GM23338 (cell line): ENCODE data around the gene RRBP1. TPM values are rescaled to one million over a fixed set of nuclear protein-coding genes. Genes with fewer than 3 reads are reported as not detected.
A peak's percentile ranks its signal among the peaks of the same experiment; 100 is the strongest.

ENCODE experiments used
- ATAC-seq: fragments of 200-7000 bp; cut with Tn5 transposase; 3 replicates; pipeline ENCODE4 v1.9.1; 2020
- DNase-seq: peaks from one replicate; pipeline ENCODE4 v3.0.0-alpha.2; 2015; ENCODE audit warnings: low spot score
- H2AFZ ChIP-seq: fragments of 200-600 bp; sonication (generic); 2 replicates; pipeline ENCODE4 v1.8.0; 2016; ENCODE audit warnings: antibody characterized with exemption, mild to moderate bottlenecking, moderate library complexity
- H3F3A ChIP-seq: fragments of 200-600 bp; sonication (generic); replicated peaks from 2 replicates; pipeline ENCODE4 v1.8.0; 2017; ENCODE audit warnings: antibody characterized with exemption, mixed run types, low read depth
- H3K27ac ChIP-seq: fragments of 200-600 bp; sonication (generic); 2 replicates; pipeline ENCODE4 v1.6.1; 2016; ENCODE audit warnings: low read depth
- H3K27me3 ChIP-seq: fragments of 200-600 bp; sonication (generic); 2 replicates; pipeline ENCODE4 v1.8.0; 2016; ENCODE audit warnings: mild to moderate bottlenecking, mixed run types, moderate library complexity; ENCODE audit not compliant: insufficient read depth
- H3K36me3 ChIP-seq: fragments of 200-600 bp; sonication (generic); 2 replicates; pipeline ENCODE4 v1.8.0; 2016; ENCODE audit warnings: mild to moderate bottlenecking; ENCODE audit not compliant: insufficient read depth
- H3K4me1 ChIP-seq: fragments of 200-600 bp; sonication (generic); 2 replicates; pipeline ENCODE4 v1.8.0; 2016; ENCODE audit warnings: mild to moderate bottlenecking, moderate library complexity; ENCODE audit not compliant: insufficient read depth
- H3K4me2 ChIP-seq: fragments of 200-600 bp; sonication (generic); 2 replicates; pipeline ENCODE4 v1.7.1; 2017; ENCODE audit warnings: mixed run types
- H3K4me3 ChIP-seq: fragments of 200-600 bp; sonication (generic); 2 replicates; pipeline ENCODE4 v1.6.1; 2016; ENCODE audit warnings: mixed run types
- H3K79me2 ChIP-seq: fragments of 200-600 bp; sonication (generic); replicated peaks from 2 replicates; pipeline ENCODE4 v1.8.0; 2017; ENCODE audit warnings: mild to moderate bottlenecking; ENCODE audit not compliant: insufficient read depth
- H3K9me2 ChIP-seq: fragments of 200-600 bp; sonication (generic); 2 replicates; pipeline ENCODE4 v1.8.0; 2017; ENCODE audit not compliant: insufficient read depth
- H4K20me1 ChIP-seq: fragments of 200-600 bp; sonication (generic); replicated peaks from 2 replicates; pipeline ENCODE4 v1.8.0; 2017; ENCODE audit warnings: mild to moderate bottlenecking; ENCODE audit not compliant: insufficient read depth
- H3K27ac Mint-ChIP-seq: 2 replicates; pipeline ENCODE4 v1.8.0; 2020; ENCODE audit warnings: inconsistent platforms, mild to moderate bottlenecking, moderate library complexity, mixed read lengths
- H3K27me3 Mint-ChIP-seq: 3 replicates; pipeline ENCODE4 v1.8.0; 2022; ENCODE audit warnings: low read depth, mild to moderate bottlenecking, moderate library complexity, mixed read lengths, inconsistent platforms; ENCODE audit not compliant: insufficient read depth, poor library complexity
- H3K36me3 Mint-ChIP-seq: 3 replicates; pipeline ENCODE4 v1.8.0; 2021; ENCODE audit warnings: low read depth, mild to moderate bottlenecking, inconsistent platforms, moderate library complexity, mixed read lengths
- H3K4me1 Mint-ChIP-seq: 3 replicates; pipeline ENCODE4 v1.8.0; 2020; ENCODE audit warnings: mild to moderate bottlenecking, inconsistent platforms, mixed read lengths
- H3K4me3 Mint-ChIP-seq: 3 replicates; pipeline ENCODE4 v1.8.0; 2021; ENCODE audit warnings: moderate library complexity, mild to moderate bottlenecking, inconsistent platforms, mixed read lengths
- H3K9me3 Mint-ChIP-seq: 3 replicates; pipeline ENCODE4 v1.8.0; 2020; ENCODE audit warnings: moderate library complexity, mild to moderate bottlenecking, inconsistent platforms, mixed read lengths
- CREB1 ChIP-seq: fragments of 250-450 bp; sonication (Bioruptor Pico); IDR thresholded peaks from 2 replicates; pipeline ENCODE4 v1.5.0; 2020; ENCODE audit warnings: low read depth, mild to moderate bottlenecking, moderate library complexity
- EZH2phosphoT487 ChIP-seq: fragments of 200-600 bp; sonication (generic); IDR thresholded peaks from one replicate; pipeline ENCODE4 v1.8.1; 2018; ENCODE audit warnings: antibody characterized with exemption; ENCODE audit not compliant: unreplicated experiment
- JUNB ChIP-seq: IDR thresholded peaks from one replicate; pipeline ENCODE4 v1.6.1; 2016; ENCODE audit warnings: antibody characterized with exemption; ENCODE audit not compliant: unreplicated experiment
- POLR2AphosphoS5 ChIP-seq: IDR thresholded peaks from 2 replicates; pipeline ENCODE4 v1.6.1; 2016; ENCODE audit warnings: antibody characterized with exemption, low read depth
- STAT1 ChIP-seq: IDR thresholded peaks from one replicate; pipeline ENCODE4 v1.6.1; 2016; ENCODE audit warnings: antibody characterized with exemption; ENCODE audit not compliant: unreplicated experiment
- ZNF114 ChIP-seq: fragments of 250-450 bp; sonication (Bioruptor Pico); IDR thresholded peaks from 2 replicates; pipeline ENCODE4 v1.5.0; 2020; ENCODE audit warnings: mild to moderate bottlenecking, moderate library complexity
- ZNF331 ChIP-seq: fragments of 250-450 bp; sonication (Bioruptor Pico); IDR thresholded peaks from 2 replicates; pipeline ENCODE4 v1.5.0; 2020; ENCODE audit warnings: low read depth, mild to moderate bottlenecking, moderate library complexity
- polyA plus RNA-seq: library from polyadenylated mRNA; unstranded; fragments of >200 nt; fragmentation: Nextera tagmentation; extraction: Ambion mirVana; gene quantifications from 2 replicates; pipeline ENCODE4 v1.2.1, GENCODE V29; 2016
- total RNA-seq: library from RNA; depleted of rRNA; stranded (reverse); fragments of >200 nt; shearing (Covaris generic); gene quantifications from 2 replicates; pipeline ENCODE4 v1.2.3, GENCODE V29; 2014
- TF ChIP-seq, protein P1 (sequence below): IDR thresholded peaks from 2 replicates; pipeline ENCODE4 v1.6.1; 2016; ENCODE audit warnings: antibody characterized with exemption

Gene RRBP1
- total and polyA plus RNA-seq, 2 experiments from 2014 or later = 105 to 113 TPM

- no peaks in the 10 kb centered on the region for H3K9me2 ChIP-seq
- H3K9me3 Mint-ChIP-seq = no peaks in the 10 kb centered on the region
- no peak for TF ChIP-seq STAT1
- TF ChIP-seq JUNB = no peak
- no peak for TF ChIP-seq ZNF114 (CRISPR knock-in tag)
- no peak for TF ChIP-seq POLR2AphosphoS5
- TF ChIP-seq, protein P1, sequence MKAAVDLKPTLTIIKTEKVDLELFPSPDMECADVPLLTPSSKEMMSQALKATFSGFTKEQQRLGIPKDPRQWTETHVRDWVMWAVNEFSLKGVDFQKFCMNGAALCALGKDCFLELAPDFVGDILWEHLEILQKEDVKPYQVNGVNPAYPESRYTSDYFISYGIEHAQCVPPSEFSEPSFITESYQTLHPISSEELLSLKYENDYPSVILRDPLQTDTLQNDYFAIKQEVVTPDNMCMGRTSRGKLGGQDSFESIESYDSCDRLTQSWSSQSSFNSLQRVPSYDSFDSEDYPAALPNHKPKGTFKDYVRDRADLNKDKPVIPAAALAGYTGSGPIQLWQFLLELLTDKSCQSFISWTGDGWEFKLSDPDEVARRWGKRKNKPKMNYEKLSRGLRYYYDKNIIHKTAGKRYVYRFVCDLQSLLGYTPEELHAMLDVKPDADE = no peak
- no peak for TF ChIP-seq ZNF331 (CRISPR knock-in tag)
- TF ChIP-seq EZH2phosphoT487 = no peak
- peaks cover 44% of the 10 kb centered on the region for H3K4me1 ChIP-seq
- no peak overlapping the region for H3K4me3 ChIP-seq
- H3K4me1 Mint-ChIP-seq = peaks cover 72% of the 10 kb centered on the region
- H3K36me3 Mint-ChIP-seq = peaks cover 17% of the 10 kb centered on the region
- no peak overlapping the region for H3K4me3 Mint-ChIP-seq
- no peaks in the 10 kb centered on the region for H3K36me3 ChIP-seq
- H3K27ac ChIP-seq = no peak overlapping the region; the same call in 1 of the 2 replicates
- H3K4me2 ChIP-seq = peak overlapping the region; percentile 41; the same call in 1 of the 2 replicates
- H2AFZ ChIP-seq = no peak overlapping the region
- H4K20me1 ChIP-seq = peaks cover 22% of the 10 kb centered on the region
- H3K79me2 ChIP-seq = peaks cover 97% of the 10 kb centered on the region
- no peak for ATAC-seq
- no peak for DNase-seq
- no peak overlapping the region for H3K27ac Mint-ChIP-seq
- no peaks in the 10 kb centered on the region for H3K27me3 ChIP-seq
- peaks cover 2% of the 10 kb centered on the region for H3K27me3 Mint-ChIP-seq
- H3F3A ChIP-seq = no peaks in the 10 kb centered on the region
Observed at GRCh38 chr20:17665756-17666155, 16.3 kb downstream of the RRBP1 start.

GRCh38 chr20:17664025-17664633 lies 17.9 kb downstream of the RRBP1 start:
- H3K4me3 ChIP-seq = no peak overlapping the region
- no peaks in the 10 kb centered on the region for H3K27me3 ChIP-seq
- H3K36me3 ChIP-seq = peaks cover 6% of the 10 kb centered on the region; the same call in 1 of the 2 replicates
- H4K20me1 ChIP-seq = peaks cover 22% of the 10 kb centered on the region
- ATAC-seq (no peak), DNase-seq (no peak)
- H3K27ac ChIP-seq = peak overlapping the region; percentile 78
- no peak for TF ChIP-seq ZNF114 (CRISPR knock-in tag)
- TF ChIP-seq CREB1 (CRISPR knock-in tag) = no peak
- TF ChIP-seq, protein P1 = no peak
- no peak overlapping the region for H3K4me3 Mint-ChIP-seq
- H3K79me2 ChIP-seq = peaks cover 90% of the 10 kb centered on the region
- peaks cover 33% of the 10 kb centered on the region for H3K36me3 Mint-ChIP-seq
- H3K27ac Mint-ChIP-seq = peak overlapping the region; percentile 41
- H3K4me1 ChIP-seq = peaks cover 35% of the 10 kb centered on the region
- H3K4me2 ChIP-seq = peak overlapping the region; percentile 60; the same call in 1 of the 2 replicates
- peaks cover 60% of the 10 kb centered on the region for H3K4me1 Mint-ChIP-seq
- no peaks in the 10 kb centered on the region for H3K9me2 ChIP-seq
- H2AFZ ChIP-seq = no peak overlapping the region
- H3K9me3 Mint-ChIP-seq = peaks cover 12% of the 10 kb centered on the region
- H3K27me3 Mint-ChIP-seq = peaks cover 5% of the 10 kb centered on the region
- no peaks in the 10 kb centered on the region for H3F3A ChIP-seq
